Stimulated activated CD4-positive, alpha-beta T cell treated with anti-CD3 and anti-CD28 coated beads, Interleukin-2, amount 100 ng/mL, for 4 hours (primary cell): ENCODE data around the gene SARS1.

Experiments used
- DNase-seq: peaks from one replicate; pipeline ENCODE4 v3.0.0-alpha.2; 2020; ENCODE audit warnings: low read depth

Gene SARS1

GRCh38 chr1:109225711-109226445 is 12.2 kb downstream of the SARS1 start:
- no peak for DNase-seq

- DNase-seq, result no peak
Measured at GRCh38 chr1:109228167-109228566, 14.4 kb downstream of the SARS1 start.

GRCh38 chr1:109229531-109230127 is 15.9 kb downstream of the SARS1 start:
- no peak for DNase-seq

- DNase-seq, result no peak
Measured at GRCh38 chr1:109231066-109231465, 17.3 kb downstream of the SARS1 start.

- DNase-seq, result no peak
Measured at GRCh38 chr1:109235137-109235536, 21.4 kb downstream of the SARS1 start.

GRCh38 chr1:109237512-109237911 is 23.8 kb downstream of the SARS1 start:
- no peak for DNase-seq

GRCh38 chr1:109238382-109238781 is 24.7 kb downstream of the SARS1 start:
- no peak for DNase-seq

- no peak for DNase-seq
Measured at GRCh38 chr1:109239047-109239408, 25.3 kb downstream of the SARS1 start.

GRCh38 chr1:109239409-109240068 is 25.8 kb downstream of the SARS1 start:
- DNase-seq, result no peak

- DNase-seq, result no peak
Measured at GRCh38 chr1:109240158-109241152, 26.7 kb downstream of the SARS1 start.

- no peak for DNase-seq
Measured at GRCh38 chr1:109241344-109241743, 27.6 kb downstream of the SARS1 start.

GRCh38 chr1:109241841-109242345 is 28.2 kb downstream of the SARS1 start:
- no peak for DNase-seq

- no peak for DNase-seq
Measured at GRCh38 chr1:109242387-109242786, 28.7 kb downstream of the SARS1 start.

GRCh38 chr1:109243221-109243620 is 29.5 kb downstream of the SARS1 start:
- DNase-seq, result no peak

- no peak for DNase-seq
Measured at GRCh38 chr1:109243860-109244552, 30.3 kb downstream of the SARS1 start.

GRCh38 chr1:109246141-109246551 is 32.4 kb downstream of the SARS1 start:
- no peak for DNase-seq

- no peak for DNase-seq
Measured at GRCh38 chr1:109247401-109248365, 34.0 kb downstream of the SARS1 start.

- no peak for DNase-seq
Measured at GRCh38 chr1:109248444-109248796, 34.7 kb downstream of the SARS1 start.

- DNase-seq, result peak; percentile 24
Measured at GRCh38 chr1:109248797-109249629, 35.3 kb downstream of the SARS1 start, which contains the start of gene CELSR2. TSS of gene CELSR2 (plus strand) at chr1:109249539. CDS start at chr1:109250080, 541 bp downstream.
